HG03521 (cell line): ENCODE measurements around the gene CCDC187.

Source experiments
- ATAC-seq: cut with Tn5 transposase; IDR thresholded peaks from one replicate; pipeline ENCODE4 v1.9.1; 2021; ENCODE audit warnings: mild to moderate bottlenecking, moderate library complexity; ENCODE audit not compliant: unreplicated experiment

Gene CCDC187

DNA sequence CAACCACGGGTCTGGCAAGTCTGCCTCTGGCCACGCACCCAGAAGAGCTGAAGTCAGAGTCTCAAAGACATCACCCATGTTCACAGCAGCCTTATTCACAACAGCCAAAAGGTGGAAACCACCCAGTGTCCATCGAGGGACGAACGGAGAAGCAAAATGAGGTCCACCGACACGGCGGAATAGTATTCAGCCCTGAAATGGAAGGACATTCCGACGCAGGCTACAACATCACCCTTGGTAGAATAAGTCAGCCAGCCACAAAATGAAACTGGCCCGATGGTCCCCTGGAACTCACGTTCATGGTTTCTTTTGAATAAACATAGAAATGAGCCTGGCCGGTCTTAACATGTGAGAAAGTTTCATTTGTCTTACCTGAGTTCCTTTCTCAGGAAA, 16.9 kb downstream of the CCDC187 start:
- no peak for ATAC-seq

DNA sequence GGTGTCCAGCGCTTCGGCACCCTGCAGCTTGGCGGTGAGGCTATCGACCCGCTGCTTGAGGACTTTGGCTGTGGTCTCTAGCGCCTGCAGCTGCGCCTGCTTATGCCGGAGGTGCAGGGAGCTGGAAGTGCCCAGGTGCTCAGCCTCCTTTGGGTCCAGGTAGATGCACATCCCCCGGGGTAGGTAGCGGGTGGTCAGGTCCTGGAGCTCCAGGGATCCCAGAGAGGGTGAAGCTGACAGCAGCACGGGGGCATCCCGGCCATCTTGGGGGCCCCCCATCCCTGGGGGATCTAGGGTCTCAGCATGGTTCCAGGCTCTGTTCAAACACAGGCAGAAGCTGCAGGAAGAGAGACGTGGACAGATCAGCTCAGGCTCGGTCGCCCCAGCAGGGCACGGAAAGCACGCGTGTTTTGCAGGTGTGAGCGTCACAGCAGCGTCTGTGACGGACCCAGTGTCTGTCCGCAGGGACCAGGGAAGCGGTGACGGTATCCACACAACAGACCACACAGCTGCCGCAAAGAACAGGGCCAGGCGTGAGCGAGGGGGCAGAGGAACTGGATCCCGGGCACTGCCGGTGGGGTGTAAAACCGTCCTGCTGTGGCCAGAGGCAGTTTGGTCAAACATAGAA, 17.4 kb downstream of the CCDC187 start:
- ATAC-seq = no peak

DNA sequence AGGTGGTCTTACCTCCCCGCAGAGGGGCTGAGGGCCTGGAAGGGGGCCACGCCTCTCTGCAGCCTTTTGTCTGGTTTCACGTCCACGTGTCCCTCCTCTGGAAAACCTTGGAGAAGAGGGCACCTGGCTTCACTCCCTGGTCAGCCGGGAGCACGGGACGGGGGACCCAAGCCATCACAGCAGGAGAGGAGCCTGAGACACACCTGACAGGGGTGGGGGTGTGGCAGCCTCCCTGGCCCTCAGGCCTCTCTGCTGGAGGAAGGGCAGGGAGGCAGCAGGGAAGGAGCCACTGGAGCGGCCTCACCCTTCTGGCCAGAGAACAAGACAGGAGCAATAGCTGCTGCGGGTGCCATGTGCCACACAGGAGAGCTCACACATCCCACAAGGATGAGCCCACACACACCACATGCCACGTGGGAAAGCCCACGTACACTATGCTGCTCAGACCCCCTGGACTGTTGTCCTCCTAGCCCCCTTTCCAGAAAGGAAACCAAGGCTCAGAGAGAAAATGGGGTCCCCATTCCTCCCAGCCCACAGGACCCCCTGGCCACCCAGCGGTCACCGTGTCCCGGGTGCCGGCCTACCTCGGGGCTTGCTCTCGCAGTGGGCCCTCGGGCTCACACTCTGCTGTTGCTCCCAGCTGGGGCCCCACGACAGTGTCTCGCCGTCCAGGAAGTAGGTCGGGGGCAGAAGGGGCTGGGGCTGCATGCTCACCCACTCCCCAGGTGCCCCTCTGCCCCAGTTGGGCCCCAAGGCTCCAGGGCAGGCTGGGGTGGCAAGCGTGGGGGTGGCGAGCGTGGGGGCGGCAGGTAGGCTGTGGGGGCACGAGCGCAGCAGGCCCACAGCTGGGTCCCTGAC, 18.2 kb downstream of the CCDC187 start:
- no peak for ATAC-seq

DNA sequence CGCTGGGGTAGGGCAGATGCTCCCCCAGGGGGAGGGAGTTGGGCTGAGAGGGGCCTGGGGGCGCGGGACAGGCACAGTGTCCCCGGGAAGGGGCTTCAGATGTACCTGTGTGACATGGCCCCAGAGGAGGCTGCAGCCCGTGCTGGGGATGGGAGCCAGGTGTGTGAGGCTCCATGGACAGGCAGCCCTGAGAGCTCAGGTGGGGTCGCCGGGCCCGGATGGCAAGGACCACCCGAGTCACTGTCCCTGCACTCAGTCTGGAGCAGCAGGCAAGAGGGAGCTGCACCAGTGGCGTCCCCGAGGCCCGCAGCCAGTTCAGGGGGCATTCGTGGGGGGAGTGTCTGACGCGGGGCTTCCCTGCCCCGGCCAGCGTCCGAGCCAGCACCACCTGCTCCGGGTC, 18.9 kb downstream of the CCDC187 start:
- no peak for ATAC-seq

DNA sequence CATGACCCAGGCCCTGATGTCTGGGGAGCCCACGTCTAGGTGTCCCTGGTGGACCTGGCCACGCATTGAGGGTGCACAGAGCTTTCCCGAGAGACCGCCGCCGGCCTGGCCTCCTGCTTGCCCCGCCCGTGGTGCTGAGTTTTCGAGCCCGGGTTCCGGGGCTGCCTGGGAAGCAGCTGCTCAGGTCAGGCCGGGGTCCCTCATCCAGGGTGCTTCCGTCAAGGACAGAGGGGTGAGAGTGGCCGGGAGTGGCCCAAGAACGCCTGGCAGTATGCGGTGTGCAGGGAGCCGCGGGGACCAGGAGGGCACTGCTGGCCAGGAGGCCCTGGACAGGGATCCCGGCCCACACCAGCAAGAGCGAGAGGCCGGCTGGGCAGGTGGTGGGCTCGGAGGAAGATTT, 19.6 kb downstream of the CCDC187 start:
- no peak for ATAC-seq

DNA sequence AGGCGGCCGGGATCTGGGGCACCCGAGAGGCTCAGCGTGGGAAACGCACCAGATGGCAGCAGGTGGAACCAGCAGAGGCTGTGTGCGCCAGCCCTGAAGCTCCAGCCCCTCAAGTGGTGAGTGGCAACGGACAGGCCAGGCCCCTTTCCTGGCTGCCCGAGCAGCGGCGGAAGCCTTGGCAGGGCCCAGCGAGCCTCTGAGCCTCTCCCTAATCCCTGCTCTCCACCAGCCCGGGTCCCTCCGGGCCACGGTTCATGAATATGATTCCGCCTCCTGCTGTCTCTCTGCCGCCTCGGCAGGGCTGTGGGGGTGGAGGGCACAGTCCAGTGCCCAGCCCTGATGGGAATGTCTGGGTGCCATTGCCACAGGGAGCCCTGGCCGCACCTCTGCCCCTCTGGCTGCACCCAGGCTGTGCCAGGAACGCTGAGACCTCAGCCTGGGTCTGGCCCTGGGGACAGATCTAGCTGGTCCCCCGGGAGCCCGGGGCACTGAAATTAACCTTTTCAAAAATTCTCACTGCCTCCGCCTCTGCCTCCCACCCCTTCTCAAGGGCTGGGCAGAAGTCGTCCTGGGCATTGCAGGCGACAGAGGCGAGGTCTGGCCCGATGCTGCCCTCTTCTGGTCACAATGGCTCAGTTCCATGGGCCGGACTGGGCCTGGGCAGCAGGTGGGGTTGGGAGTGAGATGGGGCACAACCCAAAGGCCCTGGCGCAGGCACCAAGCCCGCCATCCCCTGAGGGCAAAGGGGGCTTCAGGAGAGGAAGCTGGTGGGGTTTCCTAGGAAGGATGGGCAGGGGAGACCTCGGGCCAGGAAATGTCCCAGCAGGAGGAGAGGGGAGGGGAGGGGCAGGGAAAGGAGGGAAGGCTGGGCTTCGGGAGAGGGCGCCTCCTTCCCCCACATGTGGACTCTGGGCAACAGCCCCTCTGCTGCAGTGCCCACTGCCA, 20.3 kb downstream of the CCDC187 start:
- no peak for ATAC-seq

DNA sequence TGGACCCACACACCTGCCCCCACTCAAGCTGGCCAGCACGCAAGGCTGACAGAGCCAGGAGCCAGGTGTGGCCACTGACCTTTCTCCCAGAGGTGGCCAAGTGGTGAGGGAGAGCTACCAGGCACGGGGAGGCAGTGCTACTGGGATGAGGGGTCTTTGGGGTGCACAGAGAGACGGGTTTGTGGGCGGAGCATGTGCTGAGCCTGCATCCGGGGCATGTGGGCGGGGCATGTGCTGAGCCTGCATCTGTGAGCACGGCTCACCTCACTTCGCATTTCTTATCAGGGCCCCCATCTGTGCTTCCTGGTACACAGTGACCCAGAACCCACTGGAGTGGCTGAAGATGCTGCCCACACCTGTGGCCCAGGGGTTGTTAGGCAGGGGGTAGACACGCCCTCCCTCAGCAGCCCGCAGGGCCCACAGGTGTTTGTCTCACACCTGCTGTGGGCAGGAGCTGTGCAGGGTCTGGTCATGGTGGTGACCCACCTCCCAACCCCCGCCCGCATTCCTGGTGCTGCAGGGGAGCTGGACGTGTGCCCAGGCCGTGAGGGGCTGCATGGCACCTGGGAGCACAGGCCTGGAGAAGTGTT, 21.5 kb downstream of the CCDC187 start:
- no peak for ATAC-seq

DNA sequence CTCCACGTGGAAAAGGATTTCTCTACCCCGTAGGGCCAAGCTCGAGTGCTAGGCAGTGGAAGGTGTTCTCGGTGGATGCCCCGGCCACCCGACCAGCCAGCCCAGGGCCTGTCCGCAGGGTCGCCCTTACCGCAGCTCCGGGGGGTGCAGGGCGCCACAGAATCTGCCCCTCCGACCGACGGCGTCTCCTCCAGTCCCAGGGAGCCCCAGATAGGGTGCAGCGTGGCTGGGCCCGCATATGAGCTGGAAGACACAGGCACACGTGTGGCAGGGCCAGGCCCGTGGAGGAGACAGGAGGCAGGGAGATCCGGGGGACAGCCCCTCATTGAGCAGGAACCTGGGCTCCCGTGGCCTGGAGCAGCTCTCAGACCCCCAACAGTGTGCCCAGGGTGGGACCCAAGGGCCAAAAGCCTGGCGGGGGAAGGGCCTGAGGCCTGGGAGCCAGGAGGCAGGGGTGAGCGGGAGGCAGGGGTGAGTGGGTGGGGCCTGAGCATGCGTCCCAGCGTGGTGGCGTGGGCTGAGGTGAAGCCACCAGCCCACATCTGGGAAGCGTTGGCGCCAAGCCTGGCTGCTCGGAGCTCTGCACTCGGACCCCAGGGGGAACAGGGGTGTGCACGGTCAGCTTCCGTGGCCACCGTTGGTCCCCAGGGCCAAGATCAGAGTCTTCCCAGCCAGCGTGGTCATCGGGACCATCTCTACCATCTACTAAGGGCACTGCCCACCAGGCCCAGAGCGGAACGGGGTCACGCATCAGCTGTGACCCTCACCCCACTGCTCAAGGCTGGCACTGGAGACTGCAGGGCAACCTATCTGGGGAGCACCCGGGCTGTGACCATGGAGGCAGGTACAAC, 22.2 kb downstream of the CCDC187 start:
- no peak for ATAC-seq

DNA sequence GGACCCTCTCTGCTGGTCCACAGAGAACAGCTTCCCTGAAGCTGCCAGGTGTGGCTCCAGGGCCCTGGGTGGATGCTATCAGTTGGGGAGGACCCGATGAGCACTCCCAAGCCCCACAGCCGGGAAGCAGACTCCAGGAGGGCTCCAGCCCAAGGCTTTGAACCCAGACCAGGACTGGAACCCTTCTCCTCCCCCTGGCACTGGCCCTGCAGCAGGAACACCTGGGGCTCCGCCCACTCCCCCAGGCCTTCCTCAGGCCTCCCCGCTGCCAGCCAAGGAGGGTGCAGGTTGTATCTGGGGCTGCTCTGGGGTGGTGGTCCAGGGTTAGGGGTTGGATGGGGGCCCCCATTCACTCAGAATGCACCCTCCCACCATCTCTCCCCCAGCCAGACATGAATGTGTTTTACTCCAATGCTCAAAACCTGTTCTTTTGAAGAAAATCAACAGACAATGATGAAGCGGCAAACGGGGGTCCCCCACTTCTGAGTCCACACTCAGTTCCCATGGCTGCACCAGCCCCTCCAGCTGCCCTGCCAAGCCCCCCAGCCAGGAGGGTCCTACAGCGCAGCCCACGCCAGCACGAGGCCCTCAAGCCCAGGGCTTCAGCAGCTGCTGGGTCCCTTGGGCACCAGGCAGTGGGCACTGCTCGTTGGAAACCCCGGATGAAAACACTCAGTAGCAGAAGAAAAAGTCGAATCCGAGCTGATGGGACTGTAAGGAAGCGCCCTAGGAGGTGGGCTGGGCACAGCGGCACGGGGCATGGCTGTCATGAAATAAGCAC, 23.2 kb downstream of the CCDC187 start:
- ATAC-seq = no peak

DNA sequence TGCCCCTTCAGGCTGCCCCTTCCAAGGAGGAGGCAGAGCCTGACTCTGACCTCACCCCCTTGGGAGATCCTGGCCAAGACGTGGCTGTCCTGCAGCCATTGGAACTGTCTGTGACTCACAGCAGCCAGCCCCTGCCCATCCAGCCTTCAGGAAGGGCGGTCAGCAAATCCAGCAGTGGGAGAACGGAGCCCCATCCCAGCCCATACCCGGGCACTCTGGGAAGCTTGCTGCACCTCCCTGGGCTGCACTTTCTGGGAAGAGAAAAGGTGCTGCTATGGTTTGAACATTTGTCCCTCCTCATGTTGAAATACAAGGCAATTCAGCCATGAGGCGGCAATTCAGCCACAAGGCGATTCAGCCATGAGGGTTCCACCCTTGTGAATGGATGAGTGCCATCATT, 24.4 kb downstream of the CCDC187 start:
- ATAC-seq = no peak

DNA sequence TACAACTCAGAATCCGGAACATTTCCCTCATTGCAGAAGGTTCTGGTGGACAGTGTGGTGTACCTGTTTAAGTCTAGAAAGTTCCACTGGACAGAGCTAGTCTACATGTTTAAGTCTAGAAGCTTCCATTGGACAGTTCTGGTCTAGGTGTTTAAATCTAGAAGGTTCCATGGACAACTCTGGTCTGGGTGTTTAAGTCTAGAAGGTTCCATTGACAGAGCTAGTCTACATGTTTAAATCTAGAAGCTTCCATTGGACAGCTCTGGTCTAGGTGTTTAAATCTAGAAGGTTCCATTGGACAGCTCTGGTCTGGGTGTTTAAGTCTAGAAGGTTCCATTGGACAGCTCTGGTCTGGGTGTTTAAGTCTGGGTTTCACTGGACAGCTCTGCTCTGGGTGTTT, 25.0 kb downstream of the CCDC187 start:
- ATAC-seq = no peak

DNA sequence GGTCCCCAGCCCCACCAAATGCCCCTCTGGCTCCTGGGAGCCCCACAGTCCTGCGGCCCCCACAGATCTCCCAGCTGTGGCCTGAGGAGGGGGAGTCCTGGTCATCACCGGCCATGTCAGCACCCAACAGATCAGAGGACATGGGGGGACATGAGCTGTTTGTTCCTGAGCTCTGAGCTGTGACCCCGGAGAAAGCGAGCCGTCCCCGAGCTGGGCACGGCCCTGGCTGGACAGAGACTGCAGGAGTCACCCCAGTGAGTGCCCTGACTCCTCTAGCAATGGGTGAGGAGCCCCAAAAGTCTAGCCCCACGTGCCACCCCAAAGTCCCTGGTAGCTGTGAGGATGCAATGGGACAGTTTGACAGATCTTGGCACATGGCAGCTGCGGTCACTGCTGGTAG, 25.7 kb downstream of the CCDC187 start:
- no peak for ATAC-seq

DNA sequence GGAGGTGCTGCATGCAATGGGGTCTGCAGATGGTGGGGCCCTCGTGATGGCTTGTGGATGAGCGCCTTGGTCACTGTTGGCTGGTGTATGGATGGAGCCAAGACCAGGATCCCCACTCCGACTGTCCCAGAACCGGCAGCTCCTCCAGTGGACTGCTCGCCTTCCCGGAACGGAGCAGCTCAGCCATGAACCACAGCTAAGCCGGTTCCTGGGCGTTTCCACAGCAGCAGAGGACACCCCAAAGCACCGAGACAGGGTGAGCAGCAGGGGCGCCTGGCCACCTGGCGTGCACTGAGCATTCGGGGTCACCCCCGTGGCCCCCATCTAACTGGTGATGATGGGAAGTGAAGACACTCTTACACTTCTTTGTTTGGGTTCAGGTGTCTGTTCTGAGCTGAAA, 26.1 kb downstream of the CCDC187 start:
- no peak for ATAC-seq

DNA sequence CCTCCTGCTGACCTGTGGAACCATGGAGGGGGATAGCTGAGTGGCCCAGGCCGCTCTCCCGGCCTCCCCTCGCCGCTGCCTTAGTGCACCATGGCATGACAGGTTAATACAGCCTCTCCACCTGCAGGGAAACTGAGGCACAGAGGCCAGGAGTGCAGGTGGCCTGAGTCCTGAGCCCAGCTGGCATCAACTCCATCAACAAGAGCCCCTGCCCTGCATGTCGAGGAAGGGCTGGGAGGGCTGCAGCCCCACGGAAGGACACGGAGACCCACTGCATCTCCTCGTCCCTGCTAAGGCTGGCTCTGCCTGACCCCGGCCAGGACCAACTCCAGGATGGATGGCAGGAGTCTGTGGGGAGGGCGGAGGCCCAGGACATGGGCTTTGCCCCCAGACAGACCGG, 27.2 kb downstream of the CCDC187 start:
- no peak for ATAC-seq

DNA sequence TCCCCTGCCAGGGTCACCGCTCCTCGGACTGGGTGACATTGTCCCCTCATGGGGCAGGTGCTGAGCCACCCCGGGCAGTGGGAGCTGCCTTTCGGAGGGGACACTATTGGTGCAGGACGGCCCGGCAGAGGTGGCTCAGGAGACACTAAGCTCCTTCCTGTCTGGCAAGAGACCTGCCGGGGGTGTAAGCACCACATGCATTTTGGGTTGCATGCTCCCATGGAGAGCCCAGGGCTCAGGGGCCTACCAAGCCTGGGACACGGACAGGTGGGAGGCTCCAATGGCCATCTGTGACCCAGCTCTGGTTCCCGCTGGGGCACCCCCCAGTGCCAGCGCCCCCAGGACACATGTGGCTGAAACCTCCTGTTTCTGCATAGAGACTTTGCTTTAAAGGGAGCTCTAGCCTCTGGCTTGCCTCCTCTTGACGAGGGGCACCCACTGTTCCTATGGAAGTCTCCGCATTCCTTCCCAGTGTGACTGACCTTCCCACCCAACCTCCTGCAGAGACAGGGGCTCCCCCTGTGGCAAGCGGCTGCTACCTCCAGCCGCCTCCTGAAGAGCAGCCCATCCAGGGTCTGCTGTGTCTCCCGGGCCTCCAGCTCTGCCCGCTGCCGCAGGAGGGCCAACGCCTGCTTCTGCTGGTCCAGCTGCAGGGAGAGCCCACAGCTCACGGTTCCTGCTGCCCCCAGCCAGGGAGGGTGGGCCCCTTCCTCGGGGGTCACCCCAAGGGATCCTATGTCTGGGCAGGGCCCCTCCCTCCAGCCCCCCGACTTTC, 28.1 kb downstream of the CCDC187 start:
- ATAC-seq = no peak

DNA sequence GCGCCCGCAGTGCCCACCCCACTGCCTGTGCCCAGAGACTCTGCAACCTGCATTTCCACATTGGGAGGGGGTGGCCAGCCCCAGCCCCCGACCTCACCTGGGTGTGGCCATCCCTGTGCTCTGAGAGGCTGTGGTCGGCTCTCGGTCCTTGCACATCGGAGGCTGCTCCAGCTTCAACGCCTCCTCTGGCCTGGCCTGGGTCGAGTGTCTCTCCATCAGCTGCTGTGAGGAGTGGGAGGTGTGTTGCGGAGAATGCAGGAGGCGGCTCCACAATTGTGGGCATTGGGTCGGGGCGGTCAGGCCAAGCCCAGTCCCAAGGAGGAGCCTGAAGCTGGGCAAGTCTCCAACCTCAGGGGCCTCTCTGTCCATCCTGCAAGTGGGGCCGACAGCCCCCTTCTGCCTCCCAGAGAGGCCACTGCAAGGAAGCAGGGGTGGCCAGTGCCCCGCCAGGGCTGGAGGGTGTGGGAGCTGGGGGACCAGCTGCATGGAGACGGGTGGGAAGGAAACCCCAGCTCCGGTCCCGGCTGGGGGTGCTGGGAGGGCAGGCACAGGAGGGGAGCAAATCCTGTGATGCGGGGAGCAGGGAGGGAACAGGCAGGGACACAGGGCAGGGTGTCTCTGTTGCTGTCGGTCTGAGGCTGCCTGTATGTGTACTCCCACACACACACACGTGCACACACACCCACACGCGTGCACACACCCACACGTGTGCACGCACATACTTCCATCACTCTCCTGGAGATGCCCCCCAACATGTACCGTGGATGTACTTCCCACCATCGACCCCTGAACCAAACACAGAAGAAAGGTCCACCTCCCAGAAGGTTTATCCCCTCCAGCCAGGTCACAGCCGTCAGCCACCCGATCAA, 28.9 kb downstream of the CCDC187 start:
- no peak for ATAC-seq

DNA sequence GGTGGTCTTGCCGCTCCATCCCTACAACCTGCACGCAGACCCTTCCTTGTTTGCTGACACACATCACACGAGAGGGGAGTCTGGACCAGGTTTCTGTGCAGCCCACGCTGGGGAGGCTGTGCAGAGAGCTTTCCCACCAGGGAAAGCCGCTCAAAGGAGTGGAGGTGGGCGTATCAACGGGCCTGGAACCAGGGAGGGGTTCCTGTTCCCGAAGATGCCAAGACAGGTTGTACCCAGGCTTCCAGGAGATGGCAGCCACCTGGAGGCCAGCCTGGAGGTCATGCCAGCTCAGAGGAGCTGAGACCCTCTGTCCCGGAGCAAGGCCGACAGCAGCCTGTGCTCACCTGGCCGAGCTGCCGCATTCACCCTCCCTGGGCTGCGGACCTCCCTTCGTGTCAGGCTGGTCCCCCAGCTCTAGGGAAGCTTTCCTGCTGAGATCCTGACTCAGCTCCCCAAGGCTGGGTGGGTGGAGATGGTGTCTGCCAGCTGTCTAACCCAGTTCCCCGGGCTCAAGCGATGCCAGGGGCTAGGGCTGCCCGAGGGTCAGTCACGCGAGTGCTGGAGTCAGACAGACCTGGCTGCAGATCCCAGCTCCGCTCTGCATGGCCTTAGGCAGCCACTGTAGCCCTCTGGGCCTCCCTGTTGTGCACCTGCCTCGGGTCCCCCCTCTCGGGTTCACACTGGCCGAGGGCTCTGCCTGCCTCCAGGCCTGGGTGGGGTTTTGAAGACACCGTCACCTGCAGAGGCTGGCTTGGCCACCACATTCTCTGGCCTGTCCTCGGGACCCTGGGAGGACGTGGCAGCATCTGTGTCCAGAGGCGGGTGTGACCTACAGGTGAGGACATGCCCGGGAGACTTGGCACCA, 29.7 kb downstream of the CCDC187 start:
- ATAC-seq = no peak
